Measurements from ENCODE around the gene PDXK. TPM values are rescaled to one million over a fixed set of nuclear protein-coding genes. Genes with fewer than 3 reads are reported as not detected.

The PDXK gene
- total RNA-seq, 2 donors from 2014 or later = 90.9 to 105 TPM

GRCh38 chr21:43803558-43804300 lies 84.8 kb downstream of the PDXK start:
- H3K9me3 ChIP-seq (ENCODE audit: control insufficient read depth, low read length) = no peaks in the 10 kb centered on the region
- no peaks in the 10 kb centered on the region for H3K27me3 ChIP-seq (ENCODE audit: control insufficient read depth, insufficient read depth, low read length, poor library complexity, severe bottlenecking)
- peaks cover 50% of the 10 kb centered on the region for H3K36me3 ChIP-seq (ENCODE audit: control insufficient read depth, insufficient read depth, low read length)
- H3K27ac Mint-ChIP-seq = no peak overlapping the region
- H3K4me3 Mint-ChIP-seq = no peak overlapping the region
- no peaks in the 10 kb centered on the region for H3K4me1 ChIP-seq (ENCODE audit: control insufficient read depth, insufficient read depth, low read length)
- no peak overlapping the region for H3K27ac ChIP-seq (ENCODE audit: low read depth, low read length)
- TF ChIP-seq CTCF (conservative IDR thresholded peaks at IDR 0.05) = no peak
- H3K9ac ChIP-seq (ENCODE audit: extremely low read depth, low read length, poor library complexity, severe bottlenecking) = no peak overlapping the region
- no peaks in the 10 kb centered on the region for H3K27me3 Mint-ChIP-seq (ENCODE audit: insufficient read depth)
- H3K9me3 Mint-ChIP-seq = no peaks in the 10 kb centered on the region
- H3K4me3 ChIP-seq (ENCODE audit: low read length) = no peak overlapping the region
- H3K36me3 Mint-ChIP-seq (ENCODE audit: low read depth) = peaks cover 49% of the 10 kb centered on the region
- no peak for DNase-seq
- WGBS, 2 experiments (ENCODE audit: insufficient coverage in 1 of 2, insufficient read length in 1 of 2) = 92 to 94% methylated on average over 17 to 33 of the region's 33 CpGs
- no peaks in the 10 kb centered on the region for H3K4me1 Mint-ChIP-seq

GRCh38 chr21:43805275-43805800 lies 86.4 kb downstream of the PDXK start:
- no peak for DNase-seq
- H3K27me3 Mint-ChIP-seq (ENCODE audit: insufficient read depth) = no peaks in the 10 kb centered on the region
- 96 to 97% methylated on average over 12 to 14 of the region's 14 CpGs for WGBS, 2 experiments (ENCODE audit: insufficient coverage in 1 of 2, insufficient read length in 1 of 2)

GRCh38 chr21:43806017-43806710 lies 87.2 kb downstream of the PDXK start:
- H3K9me3 ChIP-seq (ENCODE audit: control insufficient read depth, low read length) = no peaks in the 10 kb centered on the region
- peaks cover 3% of the 10 kb centered on the region for H3K4me1 ChIP-seq (ENCODE audit: control insufficient read depth, insufficient read depth, low read length)
- peaks cover 29% of the 10 kb centered on the region for H3K36me3 ChIP-seq (ENCODE audit: control insufficient read depth, insufficient read depth, low read length)
- TF ChIP-seq CTCF (conservative IDR thresholded peaks at IDR 0.05) = no peak
- no peaks in the 10 kb centered on the region for H3K27me3 ChIP-seq (ENCODE audit: control insufficient read depth, insufficient read depth, low read length, poor library complexity, severe bottlenecking)
- H3K27ac Mint-ChIP-seq = no peak overlapping the region
- WGBS, 2 experiments (ENCODE audit: insufficient coverage in 1 of 2, insufficient read length in 1 of 2) = 96 to 97% methylated on average over 18 to 21 of the region's 21 CpGs
- H3K36me3 Mint-ChIP-seq (ENCODE audit: low read depth) = peaks cover 33% of the 10 kb centered on the region
- no peak overlapping the region for H3K9ac ChIP-seq (ENCODE audit: extremely low read depth, low read length, poor library complexity, severe bottlenecking)
- H3K4me1 Mint-ChIP-seq = no peaks in the 10 kb centered on the region
- H3K27me3 Mint-ChIP-seq (ENCODE audit: insufficient read depth) = no peaks in the 10 kb centered on the region
- DNase-seq = no peak
- H3K4me3 Mint-ChIP-seq = no peak overlapping the region
- H3K27ac ChIP-seq (ENCODE audit: low read depth, low read length) = no peak overlapping the region
- H3K4me3 ChIP-seq (ENCODE audit: low read length) = no peak overlapping the region
- H3K9me3 Mint-ChIP-seq = no peaks in the 10 kb centered on the region

More at GRCh38 chr21:43805275-43805800, 86.4 kb downstream of the PDXK start:
- Histone ChIP-seq H3K36me3 (ENCODE audit: control insufficient read depth, insufficient read depth, low read length) (peaks cover 37% of the 10 kb centered on the region), H3K27me3 (ENCODE audit: control insufficient read depth, insufficient read depth, low read length, poor library complexity, severe bottlenecking) (no peaks in the 10 kb centered on the region), H3K27ac (ENCODE audit: low read depth, low read length) (peak overlapping the region; percentile 49), H3K4me1 (ENCODE audit: control insufficient read depth, insufficient read depth, low read length) (no peaks in the 10 kb centered on the region), H3K9ac (ENCODE audit: extremely low read depth, low read length, poor library complexity, severe bottlenecking) (no peak overlapping the region), H3K4me3 (ENCODE audit: low read length) (no peak overlapping the region), H3K9me3 (ENCODE audit: control insufficient read depth, low read length) (no peaks in the 10 kb centered on the region)
- TF ChIP-seq CTCF (conservative IDR thresholded peaks at IDR 0.05) = no peak
- H3K9me3 Mint-ChIP-seq = no peaks in the 10 kb centered on the region
- peaks cover 41% of the 10 kb centered on the region for H3K36me3 Mint-ChIP-seq (ENCODE audit: low read depth)
- no peaks in the 10 kb centered on the region for H3K4me1 Mint-ChIP-seq
- peak overlapping the region; percentile 66 for H3K27ac Mint-ChIP-seq
- no peak overlapping the region for H3K4me3 Mint-ChIP-seq

Data from endodermal cell (in vitro differentiated cells).